GM19025 (cell line): Measurements from ENCODE around the gene EN1.

Experiments used
- ATAC-seq: cut with Tn5 transposase; IDR thresholded peaks from one replicate; pipeline ENCODE4 v1.9.1; 2021; ENCODE audit warnings: mild to moderate bottlenecking, low read depth, moderate library complexity; ENCODE audit not compliant: unreplicated experiment

The EN1 gene

GRCh38 chr2:118846953-118847761 is at the start of gene EN1:
Gene EN1, minus strand, starts transcription at chr2:118847648. Its CDS starts 481 bp downstream, at chr2:118847167.
- ATAC-seq = no peak

- ATAC-seq = no peak
These were observed 45.7 kb upstream of the EN1 start for GRCh38 chr2:118893100-118893499.

DNA sequence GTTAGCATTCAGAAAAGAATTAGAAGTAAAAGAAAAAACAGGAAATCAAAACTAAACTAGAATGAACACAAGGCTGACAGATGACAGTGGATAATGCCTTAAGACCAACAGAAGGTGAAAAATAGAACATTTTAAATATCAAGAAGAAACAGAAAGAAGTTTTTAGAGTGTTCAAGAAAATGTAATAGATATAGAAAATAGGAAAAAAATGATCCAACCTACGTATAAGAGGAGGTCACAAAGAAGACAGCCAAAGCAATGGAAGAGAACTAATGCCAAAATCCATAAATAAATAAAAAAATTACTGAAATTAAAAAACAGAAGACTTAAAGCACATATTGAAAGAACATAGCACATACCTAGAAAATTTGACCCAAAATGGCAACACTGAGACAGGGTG is 42.5 kb upstream of the EN1 start:
- ATAC-seq = no peak

- ATAC-seq = no peak
These were observed 36.3 kb upstream of the EN1 start for GRCh38 chr2:118883792-118884191.

GRCh38 chr2:118882693-118883336 is 35.4 kb upstream of the EN1 start:
- ATAC-seq = peak; percentile 50

- ATAC-seq = peak; percentile 84
These were observed 34.2 kb upstream of the EN1 start for GRCh38 chr2:118881490-118882129.

GRCh38 chr2:118880501-118880900 is 33.1 kb upstream of the EN1 start:
- ATAC-seq = no peak

GRCh38 chr2:118878531-118879149 is 31.2 kb upstream of the EN1 start:
- ATAC-seq = no peak

GRCh38 chr2:118875318-118875717 is 27.9 kb upstream of the EN1 start:
- no peak for ATAC-seq

GRCh38 chr2:118874324-118874723 is 26.9 kb upstream of the EN1 start:
- ATAC-seq = no peak

GRCh38 chr2:118865106-118865505 is 17.7 kb upstream of the EN1 start:
- ATAC-seq = peak; percentile 97

DNA sequence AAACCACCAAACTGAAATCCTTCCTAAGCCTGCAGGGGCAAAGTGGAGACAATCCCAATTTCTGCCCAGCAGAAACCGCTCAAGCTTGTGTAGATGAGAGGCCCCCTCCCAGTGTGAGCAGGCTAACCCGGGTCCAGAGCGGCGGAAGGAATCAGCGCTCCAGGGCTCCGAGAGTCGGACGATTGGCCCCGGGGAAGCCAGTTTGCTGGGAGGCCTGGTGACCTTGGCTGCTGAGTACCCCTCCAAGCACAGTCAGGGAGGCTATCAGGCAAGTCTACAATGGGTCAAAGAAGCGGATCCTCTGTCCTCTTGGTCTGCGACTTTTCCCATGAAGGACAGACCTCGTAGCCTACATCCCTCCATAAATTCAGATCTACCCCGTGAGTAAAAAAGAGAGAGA is 16.8 kb upstream of the EN1 start:
- ATAC-seq = no peak

GRCh38 chr2:118861731-118862130 is 14.3 kb upstream of the EN1 start:
- ATAC-seq = no peak

GRCh38 chr2:118861242-118861641 is 13.8 kb upstream of the EN1 start:
- ATAC-seq = no peak

DNA sequence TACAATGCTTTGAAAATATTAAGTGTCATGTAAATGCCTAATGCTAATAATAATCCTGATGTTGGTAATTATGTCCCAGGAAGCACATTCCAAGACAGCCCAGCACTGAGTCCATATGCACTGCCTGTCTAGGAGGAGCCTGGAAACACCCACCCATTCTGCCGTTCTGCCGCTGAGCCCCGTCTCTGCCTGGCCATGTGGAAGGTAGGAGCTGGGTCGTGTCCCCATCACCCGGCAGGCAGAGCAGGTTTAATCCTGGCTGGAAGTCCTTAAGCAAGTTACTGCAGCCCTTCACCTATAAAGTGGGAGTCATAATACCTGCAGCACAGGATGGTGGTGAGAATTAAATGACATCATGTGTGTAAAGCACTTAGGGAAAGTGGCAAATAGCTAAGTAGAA is 13.1 kb upstream of the EN1 start:
- ATAC-seq = no peak

GRCh38 chr2:118859157-118859770 is 11.8 kb upstream of the EN1 start:
- ATAC-seq = no peak

DNA sequence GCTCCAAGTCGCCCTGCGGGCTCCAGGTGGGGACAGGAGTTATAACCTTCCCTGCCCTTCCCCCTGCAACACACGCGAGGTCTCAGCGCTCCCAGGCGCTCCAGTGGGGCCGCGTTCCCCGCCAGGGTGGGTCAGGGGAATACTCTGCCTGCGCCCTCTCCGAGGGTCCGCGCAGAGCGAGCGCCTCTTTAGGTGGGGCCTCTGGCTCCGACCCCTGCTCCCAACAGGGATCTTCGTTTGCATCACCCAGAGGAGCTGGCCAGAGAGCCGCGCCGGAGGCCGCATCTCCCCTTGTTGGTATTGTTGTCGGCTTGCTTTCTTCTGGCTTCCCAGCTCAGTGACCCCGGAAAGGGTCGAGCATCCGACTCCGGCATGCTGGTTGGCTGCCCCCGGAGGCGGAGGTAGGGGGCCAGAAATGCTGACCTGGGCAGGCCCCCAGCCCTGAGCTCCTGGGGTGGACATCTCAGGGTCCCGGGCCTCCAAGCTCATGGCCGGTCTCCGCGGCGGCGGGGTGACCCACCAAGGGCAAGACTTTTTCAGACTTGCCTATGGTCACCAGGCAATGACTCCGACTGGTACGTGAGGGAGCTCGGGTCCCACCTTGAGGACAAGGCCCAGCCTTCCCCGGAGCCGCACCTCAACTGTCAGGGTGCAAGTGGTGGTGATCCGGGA is 11.2 kb upstream of the EN1 start:
- no peak for ATAC-seq

DNA sequence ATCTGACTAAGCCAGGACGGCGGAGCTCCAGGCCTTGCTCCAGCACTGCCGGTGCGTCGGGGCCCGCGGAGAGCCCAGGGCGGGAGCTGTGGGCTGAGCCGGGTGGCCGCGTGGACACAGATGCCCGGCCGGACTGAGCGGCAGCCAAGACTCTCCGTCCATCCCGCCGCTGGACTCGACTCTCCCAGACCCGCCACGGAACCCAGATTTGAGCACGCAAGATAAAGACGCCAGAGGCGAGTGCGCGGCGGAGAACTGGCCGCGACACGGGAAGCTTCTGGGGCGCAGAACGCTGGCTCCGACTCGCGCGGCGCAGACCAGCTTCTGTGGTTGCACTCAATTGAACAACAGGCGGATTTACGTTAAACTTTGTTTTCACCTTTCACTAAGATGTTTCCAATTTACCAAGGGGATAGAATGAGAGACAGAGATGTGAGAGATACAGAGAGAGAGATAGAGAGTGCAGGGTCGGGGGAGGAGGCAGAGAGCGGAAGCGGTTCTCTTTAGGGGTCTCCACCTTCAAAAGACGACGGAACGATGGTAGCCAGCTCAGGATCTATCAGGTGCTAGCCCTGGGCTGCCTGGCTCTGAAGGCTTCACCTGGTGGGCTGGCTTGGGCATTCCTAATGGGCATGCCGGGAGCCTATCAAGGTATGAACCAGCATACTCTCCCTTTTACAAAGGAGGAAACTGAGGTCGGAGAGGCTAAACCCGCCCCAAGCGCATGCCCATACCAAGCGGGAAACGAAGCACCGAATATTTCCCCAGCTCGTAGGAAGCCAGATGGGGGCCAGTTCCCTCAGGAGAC is 10.4 kb upstream of the EN1 start:
- ATAC-seq = no peak

- no peak for ATAC-seq
These were observed 9.7 kb upstream of the EN1 start for GRCh38 chr2:118856978-118857676.
